Measurements from ENCODE around the gene CBARP.

The CBARP gene

DNA sequence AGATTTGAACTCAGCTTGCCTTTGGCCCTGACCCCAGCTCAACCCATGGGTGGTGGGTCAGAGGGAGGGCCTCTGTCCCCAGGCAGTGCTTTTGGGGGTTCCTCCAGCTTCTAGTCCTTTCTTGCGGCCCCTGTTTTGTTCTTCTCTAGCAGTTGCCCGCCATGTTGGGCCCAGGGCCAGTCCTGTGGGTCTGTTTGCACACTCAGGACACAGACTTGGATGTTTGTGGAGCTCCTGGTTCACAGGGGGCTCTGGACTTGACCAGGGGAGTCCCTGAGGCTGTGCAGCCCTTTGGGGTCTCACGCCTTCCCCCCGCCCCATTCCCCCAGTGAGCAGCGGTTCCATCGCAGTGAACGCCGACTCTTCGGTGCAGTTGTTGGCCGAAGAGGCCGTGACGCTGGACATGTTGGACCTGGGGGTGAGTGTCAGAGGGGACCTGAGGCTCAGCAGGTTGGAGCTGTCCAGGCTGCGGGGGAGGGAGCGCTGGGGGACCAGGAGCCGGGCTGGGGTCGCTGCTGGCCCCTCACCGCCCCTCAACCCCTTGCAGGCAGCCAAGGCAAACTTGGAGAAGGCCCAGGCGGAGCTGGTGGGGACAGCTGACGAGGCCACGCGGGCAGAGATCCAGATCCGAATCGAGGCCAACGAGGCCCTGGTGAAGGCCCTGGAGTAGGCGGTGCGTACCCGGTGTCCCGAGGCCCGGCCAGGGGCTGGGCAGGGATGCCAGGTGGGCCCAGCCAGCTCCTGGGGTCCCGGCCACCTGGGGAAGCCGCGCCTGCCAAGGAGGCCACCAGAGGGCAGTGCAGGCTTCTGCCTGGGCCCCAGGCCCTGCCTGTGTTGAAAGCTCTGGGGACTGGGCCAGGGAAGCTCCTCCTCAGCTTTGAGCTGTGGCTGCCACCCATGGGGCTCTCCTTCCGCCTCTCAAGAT is 6.2 kb upstream of the CBARP start:
- DNase-seq (ENCODE audit: insufficient read length, low spot score): peak; percentile 96
- TF ChIP-seq, protein P1, sequence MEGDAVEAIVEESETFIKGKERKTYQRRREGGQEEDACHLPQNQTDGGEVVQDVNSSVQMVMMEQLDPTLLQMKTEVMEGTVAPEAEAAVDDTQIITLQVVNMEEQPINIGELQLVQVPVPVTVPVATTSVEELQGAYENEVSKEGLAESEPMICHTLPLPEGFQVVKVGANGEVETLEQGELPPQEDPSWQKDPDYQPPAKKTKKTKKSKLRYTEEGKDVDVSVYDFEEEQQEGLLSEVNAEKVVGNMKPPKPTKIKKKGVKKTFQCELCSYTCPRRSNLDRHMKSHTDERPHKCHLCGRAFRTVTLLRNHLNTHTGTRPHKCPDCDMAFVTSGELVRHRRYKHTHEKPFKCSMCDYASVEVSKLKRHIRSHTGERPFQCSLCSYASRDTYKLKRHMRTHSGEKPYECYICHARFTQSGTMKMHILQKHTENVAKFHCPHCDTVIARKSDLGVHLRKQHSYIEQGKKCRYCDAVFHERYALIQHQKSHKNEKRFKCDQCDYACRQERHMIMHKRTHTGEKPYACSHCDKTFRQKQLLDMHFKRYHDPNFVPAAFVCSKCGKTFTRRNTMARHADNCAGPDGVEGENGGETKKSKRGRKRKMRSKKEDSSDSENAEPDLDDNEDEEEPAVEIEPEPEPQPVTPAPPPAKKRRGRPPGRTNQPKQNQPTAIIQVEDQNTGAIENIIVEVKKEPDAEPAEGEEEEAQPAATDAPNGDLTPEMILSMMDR (IDR thresholded peaks at IDR 0.05; ENCODE audit: insufficient read depth, missing control alignments): peak; percentile 68
- no peak for FAIRE-seq

DNA sequence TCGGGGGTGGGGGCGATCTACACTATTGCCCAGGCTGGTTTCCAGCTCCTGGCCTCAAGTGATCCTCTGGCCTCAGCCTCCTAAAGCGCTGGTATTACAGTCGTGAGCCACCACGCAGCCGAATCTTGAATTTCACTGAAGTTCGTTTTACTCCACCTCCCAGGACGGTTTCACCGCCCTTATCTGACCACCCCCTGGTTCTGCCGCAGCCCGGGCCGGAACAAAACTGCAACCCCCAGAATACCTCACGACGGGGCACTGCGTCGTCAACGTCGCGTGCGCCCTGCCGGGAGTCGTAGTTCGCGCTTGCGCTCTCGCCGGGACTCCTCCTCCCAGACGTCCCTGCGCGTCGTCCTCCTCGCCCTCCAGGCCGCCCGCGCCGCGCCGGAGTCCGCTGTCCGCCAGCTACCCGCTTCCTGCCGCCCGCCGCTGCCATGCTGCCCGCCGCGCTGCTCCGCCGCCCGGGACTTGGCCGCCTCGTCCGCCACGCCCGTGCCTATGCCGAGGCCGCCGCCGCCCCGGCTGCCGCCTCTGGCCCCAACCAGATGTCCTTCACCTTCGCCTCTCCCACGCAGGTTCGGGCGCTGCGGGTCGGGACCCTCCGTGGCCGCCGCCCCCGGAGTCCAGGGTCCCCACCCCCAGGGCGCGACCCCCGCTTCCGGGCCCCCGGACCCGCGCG is 3.8 kb upstream of the CBARP start, which contains the start of gene ATP5F1D:
TSS of gene ATP5F1D (plus strand) at position 335 of the 679 bp plus-strand sequence. CDS start at position 435, 100 bp downstream.
- FAIRE-seq (no peak), DNase-seq (ENCODE audit: insufficient read length, low spot score) (peak; percentile 97)
- TF ChIP-seq, protein P1 (IDR thresholded peaks at IDR 0.05; ENCODE audit: insufficient read depth, missing control alignments): no peak

DNA sequence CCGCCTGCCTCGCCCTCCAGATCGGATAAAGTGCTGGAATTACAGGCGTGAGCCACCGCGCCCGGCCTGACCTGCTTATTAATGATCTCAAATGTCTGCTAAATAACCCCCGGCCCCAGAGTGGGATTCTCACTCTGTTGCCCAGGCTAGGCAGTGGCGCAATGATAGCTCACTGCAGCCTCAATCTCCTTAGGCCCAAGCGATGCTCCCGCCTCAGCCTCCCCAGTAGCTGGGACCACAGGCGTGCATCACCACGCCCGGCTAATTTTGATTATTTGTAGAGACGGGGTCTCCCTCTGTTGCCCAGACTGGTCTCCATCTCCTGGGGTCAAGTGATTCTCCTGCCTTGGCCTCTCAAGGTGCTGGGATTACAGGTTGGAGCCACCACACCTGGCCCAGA is 3.1 kb upstream of the CBARP start:
- no peak for DNase-seq (ENCODE audit: insufficient read length, low spot score)
- TF ChIP-seq, protein P1 (IDR thresholded peaks at IDR 0.05; ENCODE audit: insufficient read depth, missing control alignments): no peak
- FAIRE-seq: no peak

DNA sequence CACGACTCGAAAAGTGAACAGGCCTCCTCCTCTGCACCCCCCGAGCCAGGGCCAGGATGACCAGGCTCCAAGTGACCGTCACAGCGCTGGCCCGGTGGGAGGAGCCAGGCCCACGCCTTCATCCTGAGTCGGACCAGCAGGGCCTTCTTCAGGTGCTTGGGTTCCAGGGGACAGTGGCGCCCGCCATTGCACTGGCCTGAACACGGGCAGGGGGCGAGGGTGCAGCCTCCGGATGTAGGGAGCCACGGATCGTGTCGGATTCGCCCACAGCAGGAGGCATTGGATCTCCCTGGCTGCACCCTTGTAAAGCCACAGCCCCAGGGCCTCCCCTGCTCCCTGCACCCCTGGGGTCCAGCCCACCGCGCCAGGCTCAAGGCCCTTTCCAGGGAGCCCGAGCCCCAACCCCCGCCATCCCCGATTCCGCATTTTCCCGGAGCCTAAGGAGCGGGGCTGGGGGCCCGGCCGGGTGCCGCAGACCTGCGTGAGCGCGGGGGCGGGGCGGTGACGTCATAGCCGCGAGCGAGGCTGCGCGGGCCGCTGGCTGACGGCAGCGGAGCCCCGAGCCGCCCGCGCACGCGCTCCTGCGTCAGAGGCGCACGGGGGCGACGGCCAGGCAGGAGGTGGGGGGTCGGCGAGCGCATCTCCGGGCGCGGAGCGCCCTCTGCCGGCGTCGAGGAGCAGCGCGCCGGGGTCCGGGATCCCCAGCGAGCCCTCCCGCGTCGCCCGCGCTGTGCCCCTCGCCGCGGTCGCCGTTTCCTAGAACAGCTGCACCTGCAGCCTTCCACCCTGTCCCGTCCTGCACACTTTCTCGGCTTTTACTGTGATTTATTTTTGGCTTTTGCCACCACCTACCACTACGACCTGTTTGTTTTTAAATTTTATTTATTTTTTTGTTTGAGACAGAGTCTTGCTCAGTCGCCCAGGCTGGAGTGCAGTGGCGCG is 2.3 kb upstream of the CBARP start:
- no peak for FAIRE-seq
- TF ChIP-seq, protein P1 (IDR thresholded peaks at IDR 0.05; ENCODE audit: insufficient read depth, missing control alignments): peak; percentile 66
- peak; percentile 97 for DNase-seq (ENCODE audit: insufficient read length, low spot score)

DNA sequence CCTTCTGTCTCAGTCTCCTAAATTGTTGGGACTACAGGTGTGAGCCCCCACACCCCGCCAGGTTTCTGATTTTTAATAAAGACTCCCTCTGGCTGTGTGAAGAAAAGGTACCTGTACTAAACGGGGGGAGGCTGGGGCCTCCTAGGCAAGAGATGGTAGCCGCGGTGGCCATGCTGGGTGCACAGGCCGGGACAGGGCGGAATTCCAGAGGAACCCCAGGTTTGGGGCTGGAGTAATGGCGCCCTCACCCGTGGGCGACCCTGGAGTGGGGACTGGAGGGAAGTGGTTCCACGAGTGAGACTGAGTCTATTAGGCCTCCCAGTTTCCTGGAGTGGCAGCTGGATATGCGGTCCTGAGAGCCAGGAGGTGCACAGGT is 1.6 kb upstream of the CBARP start:
- no peak for FAIRE-seq
- TF ChIP-seq, protein P1 (IDR thresholded peaks at IDR 0.05; ENCODE audit: insufficient read depth, missing control alignments): no peak
- no peak for DNase-seq (ENCODE audit: insufficient read length, low spot score)

DNA sequence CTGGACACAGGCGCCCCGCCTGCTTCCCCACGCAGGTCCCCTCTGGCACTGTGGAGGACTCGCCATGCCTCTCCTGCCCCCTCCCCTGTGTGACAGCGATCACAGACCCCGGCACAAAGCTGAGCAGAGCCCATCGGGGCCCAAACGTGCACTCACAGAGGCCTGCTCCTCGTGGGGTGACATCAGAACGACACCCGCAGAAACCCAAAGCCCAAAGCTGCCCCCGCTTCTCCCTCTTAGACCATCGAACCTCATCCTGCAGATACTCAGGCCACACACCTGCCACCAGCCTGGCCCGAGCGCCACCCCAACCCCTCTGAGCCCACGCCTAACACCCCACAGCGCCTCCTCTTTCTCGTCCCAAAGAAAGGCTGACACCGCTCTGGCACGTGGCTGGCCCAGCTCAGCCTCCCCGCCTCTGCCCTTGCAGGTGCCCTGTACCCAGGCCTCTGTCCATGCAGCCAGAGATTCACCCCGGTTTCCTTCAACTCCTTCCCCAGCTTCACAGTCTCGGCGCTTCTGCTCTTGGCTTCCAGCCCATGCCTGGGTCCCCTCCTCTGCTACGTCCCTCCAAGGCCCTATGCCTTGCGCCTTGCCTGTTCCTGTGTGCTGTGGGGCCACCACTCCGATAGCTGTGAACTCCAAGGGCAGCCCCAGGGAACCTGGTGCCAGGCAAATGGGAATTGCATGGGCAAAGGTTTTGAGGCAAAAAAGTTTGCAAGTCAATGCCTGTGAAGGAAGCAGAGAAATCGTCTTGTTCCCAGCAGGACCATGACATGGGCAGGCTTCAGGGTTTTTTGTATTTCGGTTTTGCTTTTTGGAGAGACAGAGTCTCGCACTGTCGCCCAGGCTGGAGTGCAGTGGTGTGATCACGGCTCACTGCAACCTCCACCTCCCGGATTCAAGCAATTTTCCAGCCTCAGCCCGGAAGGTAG is 831 bp upstream of the CBARP start:
- DNase-seq (ENCODE audit: insufficient read length, low spot score) (no peak), FAIRE-seq (no peak)
- TF ChIP-seq, protein P1 (IDR thresholded peaks at IDR 0.05; ENCODE audit: insufficient read depth, missing control alignments): no peak
